ENCODE results near the gene CLEC2D.

The CLEC2D gene

GRCh38 chr12:9646794-9647781 is 22.4 kb upstream of the CLEC2D start:
- in situ Hi-C loops (cut with MboI; ENCODE audit: low pct_unique_long_range_greater_than_20kb, low sequenced_read_pairs, unreplicated experiment), result loop anchor here (10.0 to 25.0 kb wide), 2 partner anchors 88 to 310 kb away; partner anchors contain the start of gene CLECL1
- peak; percentile 36 for DNase-seq (ENCODE audit: low spot score)
- TF ChIP-seq CTCF (IDR thresholded peaks at IDR 0.05; ENCODE audit: extremely low read depth, insufficient read depth, missing control alignments), result no peak

GRCh38 chr12:9647825-9648700 is 21.4 kb upstream of the CLEC2D start:
- no peak for TF ChIP-seq CTCF (IDR thresholded peaks at IDR 0.05; ENCODE audit: extremely low read depth, insufficient read depth, missing control alignments)
- DNase-seq (ENCODE audit: low spot score), result peak; percentile 88
- in situ Hi-C loops (cut with MboI; ENCODE audit: low pct_unique_long_range_greater_than_20kb, low sequenced_read_pairs, unreplicated experiment), result loop anchor here (10.0 to 25.0 kb wide), 2 partner anchors 87 to 311 kb away; partner anchors contain the start of gene CLECL1

GRCh38 chr12:9648701-9649531 is 20.6 kb upstream of the CLEC2D start:
- TF ChIP-seq CTCF (IDR thresholded peaks at IDR 0.05; ENCODE audit: extremely low read depth, insufficient read depth, missing control alignments), result no peak
- in situ Hi-C loops (cut with MboI; ENCODE audit: low pct_unique_long_range_greater_than_20kb, low sequenced_read_pairs, unreplicated experiment), result loop anchor here (10.0 to 25.0 kb wide), 2 partner anchors 86 to 312 kb away; partner anchors contain the start of gene CLECL1
- DNase-seq (ENCODE audit: low spot score), result no peak

- TF ChIP-seq CTCF (IDR thresholded peaks at IDR 0.05; ENCODE audit: extremely low read depth, insufficient read depth, missing control alignments), result no peak
- DNase-seq (ENCODE audit: low spot score), result no peak
These were observed 20.0 kb upstream of the CLEC2D start for GRCh38 chr12:9649532-9649940.

GRCh38 chr12:9650151-9650576 is 19.3 kb upstream of the CLEC2D start:
- in situ Hi-C loops (cut with MboI; ENCODE audit: low pct_unique_long_range_greater_than_20kb, low sequenced_read_pairs, unreplicated experiment), result no loop called here
- no peak for DNase-seq (ENCODE audit: low spot score)

More at GRCh38 chr12:9649532-9649940, 20.0 kb upstream of the CLEC2D start:
- in situ Hi-C loops (cut with MboI; ENCODE audit: low pct_unique_long_range_greater_than_20kb, low sequenced_read_pairs, unreplicated experiment), result loop anchor here (10.0 to 25.0 kb wide), 2 partner anchors 85 to 312 kb away; partner anchors contain the start of gene CLECL1

More at GRCh38 chr12:9650151-9650576, 19.3 kb upstream of the CLEC2D start:
- TF ChIP-seq CTCF (IDR thresholded peaks at IDR 0.05; ENCODE audit: extremely low read depth, insufficient read depth, missing control alignments), result no peak
